PC-3 (cell line): Measurements from ENCODE around the gene AGBL1.

Experiments
- EZH2 ChIP-seq: fragments of 300-600 bp; sonication (generic); IDR thresholded peaks from one replicate; pipeline ENCODE4 v1.6.1; 2017; ENCODE audit warnings: antibody characterized with exemption, mild to moderate bottlenecking, low read length; ENCODE audit not compliant: unreplicated experiment
- TF ChIP-seq, protein P1 (sequence below): fragments of 300-600 bp; sonication (generic); conservative IDR thresholded peaks from 2 replicates; pipeline ENCODE4 v1.5.1; 2017; ENCODE audit warnings: antibody characterized with exemption, low read depth, mild to moderate bottlenecking, low read length

DNA sequence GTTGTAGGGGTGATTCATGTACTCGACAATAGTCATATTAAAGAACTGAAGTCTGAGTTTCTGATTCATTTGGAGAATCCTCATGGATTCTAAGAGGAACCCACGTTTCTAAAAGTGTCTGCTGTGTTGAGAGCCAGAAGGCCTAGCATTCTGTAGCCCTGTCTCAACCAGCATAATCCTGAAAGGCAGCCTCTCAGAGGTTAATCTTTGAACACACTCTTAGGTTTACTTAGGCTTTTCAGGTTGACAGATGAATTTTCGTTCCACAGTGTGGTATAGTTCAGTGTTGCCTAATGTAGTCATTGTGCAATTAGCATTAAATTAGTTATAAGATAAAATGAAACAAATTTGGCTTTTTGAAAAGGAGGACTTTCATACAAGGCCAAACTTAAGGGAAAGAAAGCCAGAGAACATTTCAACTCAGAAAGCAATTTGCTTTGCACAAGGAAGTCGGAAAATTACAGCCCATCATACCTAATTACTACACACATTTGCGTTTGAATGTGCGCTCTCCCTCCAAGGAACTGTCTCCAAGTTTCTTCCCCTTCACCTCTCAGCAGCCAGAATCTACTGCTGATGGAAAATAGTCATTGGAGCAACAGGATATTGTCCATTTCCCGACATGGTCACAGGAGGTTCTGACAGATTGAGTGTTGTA, 42.0 kb downstream of the AGBL1 start:
- TF ChIP-seq, protein P1, sequence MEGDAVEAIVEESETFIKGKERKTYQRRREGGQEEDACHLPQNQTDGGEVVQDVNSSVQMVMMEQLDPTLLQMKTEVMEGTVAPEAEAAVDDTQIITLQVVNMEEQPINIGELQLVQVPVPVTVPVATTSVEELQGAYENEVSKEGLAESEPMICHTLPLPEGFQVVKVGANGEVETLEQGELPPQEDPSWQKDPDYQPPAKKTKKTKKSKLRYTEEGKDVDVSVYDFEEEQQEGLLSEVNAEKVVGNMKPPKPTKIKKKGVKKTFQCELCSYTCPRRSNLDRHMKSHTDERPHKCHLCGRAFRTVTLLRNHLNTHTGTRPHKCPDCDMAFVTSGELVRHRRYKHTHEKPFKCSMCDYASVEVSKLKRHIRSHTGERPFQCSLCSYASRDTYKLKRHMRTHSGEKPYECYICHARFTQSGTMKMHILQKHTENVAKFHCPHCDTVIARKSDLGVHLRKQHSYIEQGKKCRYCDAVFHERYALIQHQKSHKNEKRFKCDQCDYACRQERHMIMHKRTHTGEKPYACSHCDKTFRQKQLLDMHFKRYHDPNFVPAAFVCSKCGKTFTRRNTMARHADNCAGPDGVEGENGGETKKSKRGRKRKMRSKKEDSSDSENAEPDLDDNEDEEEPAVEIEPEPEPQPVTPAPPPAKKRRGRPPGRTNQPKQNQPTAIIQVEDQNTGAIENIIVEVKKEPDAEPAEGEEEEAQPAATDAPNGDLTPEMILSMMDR: no peak
- TF ChIP-seq EZH2: no peak
